SJCRH30 (cell line): ENCODE measurements around the gene CYTH4. TPM values are rescaled to one million over a fixed set of nuclear protein-coding genes. Genes with fewer than 3 reads are reported as not detected.

Experiments
- DNase-seq, 2 experiments: peaks; one replicate each; pipeline ENCODE4 v3.0.0-alpha.2; 2015 to 2020
- H3K27ac ChIP-seq: fragments of 250-450 bp; sonication (Bioruptor Pico); 2 replicates; pipeline ENCODE4 v1.5.1; 2020; ENCODE audit warnings: mild to moderate bottlenecking, moderate library complexity
- H3K27me3 ChIP-seq: fragments of 250-450 bp; sonication (Bioruptor Pico); 2 replicates; pipeline ENCODE4 v1.5.1; 2020; ENCODE audit warnings: mild to moderate bottlenecking, moderate library complexity
- H3K36me3 ChIP-seq: fragments of 250-450 bp; sonication (Bioruptor Pico); 2 replicates; pipeline ENCODE4 v1.5.1; 2020; ENCODE audit warnings: mild to moderate bottlenecking, moderate library complexity
- H3K4me1 ChIP-seq: fragments of 250-450 bp; sonication (Bioruptor Pico); 2 replicates; pipeline ENCODE4 v1.5.1; 2020; ENCODE audit warnings: mild to moderate bottlenecking, moderate library complexity
- H3K4me3 ChIP-seq: fragments of 250-450 bp; sonication (Bioruptor Pico); 2 replicates; pipeline ENCODE4 v1.5.1; 2020; ENCODE audit warnings: mild to moderate bottlenecking, moderate library complexity
- H3K9me3 ChIP-seq: fragments of 250-450 bp; sonication (Bioruptor Pico); replicated peaks from 2 replicates; pipeline ENCODE4 v1.5.1; 2020; ENCODE audit warnings: mild to moderate bottlenecking, moderate library complexity
- total RNA-seq: library from RNA; depleted of rRNA; stranded (reverse); fragments of >200 nt; shearing (Covaris generic); gene quantifications from 2 replicates; pipeline ENCODE4 v1.2.3, GENCODE V29; 2014

CYTH4 gene
- total RNA-seq, 1 experiment from 2014 or later = not detected

- DNase-seq = no peak
- Histone ChIP-seq H3K36me3 (no peaks in the 10 kb centered on the region), H3K27me3 (peaks cover 14% of the 10 kb centered on the region; the same call in 1 of the 2 replicates), H3K27ac (no peak overlapping the region), H3K4me1 (no peaks in the 10 kb centered on the region), H3K9me3 (no peaks in the 10 kb centered on the region), H3K4me3 (no peak overlapping the region)
These were observed 56.4 kb downstream of the CYTH4 start for GRCh38 chr22:37338539-37339246.

GRCh38 chr22:37340331-37341262 lies 58.3 kb downstream of the CYTH4 start:
- DNase-seq = no peak
- no peak overlapping the region for H3K27ac ChIP-seq
- no peak overlapping the region for H3K4me3 ChIP-seq
- H3K9me3 ChIP-seq = no peaks in the 10 kb centered on the region
- peaks cover 14% of the 10 kb centered on the region; the same call in 1 of the 2 replicates for H3K27me3 ChIP-seq
- 0 out of 2 replicates have a peak, but pooled peaks cover under 1% of the 10 kb centered on the region for H3K4me1 ChIP-seq
- no peaks in the 10 kb centered on the region for H3K36me3 ChIP-seq

- Histone ChIP-seq H3K4me1 (peaks cover 9% of the 10 kb centered on the region), H3K27me3 (peaks cover 14% of the 10 kb centered on the region; the same call in 1 of the 2 replicates), H3K36me3 (no peaks in the 10 kb centered on the region), H3K4me3 (no peak overlapping the region), H3K27ac (no peak overlapping the region), H3K9me3 (no peaks in the 10 kb centered on the region)
- no peak for DNase-seq
These were observed 59.8 kb downstream of the CYTH4 start for GRCh38 chr22:37342065-37342464.

GRCh38 chr22:37343348-37343747 lies 61.0 kb downstream of the CYTH4 start:
- peaks cover 9% of the 10 kb centered on the region for H3K4me1 ChIP-seq
- peaks cover 14% of the 10 kb centered on the region; the same call in 1 of the 2 replicates for H3K27me3 ChIP-seq
- no peak overlapping the region for H3K4me3 ChIP-seq
- no peaks in the 10 kb centered on the region for H3K9me3 ChIP-seq
- H3K27ac ChIP-seq = no peak overlapping the region
- H3K36me3 ChIP-seq = no peaks in the 10 kb centered on the region
- DNase-seq = no peak

GRCh38 chr22:37343863-37344734 lies 61.8 kb downstream of the CYTH4 start:
- Histone ChIP-seq H3K27ac (no peak overlapping the region), H3K4me3 (no peak overlapping the region), H3K9me3 (no peaks in the 10 kb centered on the region), H3K36me3 (no peaks in the 10 kb centered on the region), H3K27me3 (peaks cover 14% of the 10 kb centered on the region; the same call in 1 of the 2 replicates), H3K4me1 (peaks cover 9% of the 10 kb centered on the region)
- DNase-seq = no peak

- H3K27me3 ChIP-seq = 0 out of 2 replicates have a peak, but pooled peaks cover 11% of the 10 kb centered on the region
- no peak for DNase-seq
- no peak overlapping the region for H3K27ac ChIP-seq
- H3K9me3 ChIP-seq = no peaks in the 10 kb centered on the region
- H3K36me3 ChIP-seq = no peaks in the 10 kb centered on the region
- no peak overlapping the region for H3K4me3 ChIP-seq
- peaks cover 9% of the 10 kb centered on the region for H3K4me1 ChIP-seq
These were observed 62.6 kb downstream of the CYTH4 start for GRCh38 chr22:37344735-37345449.

GRCh38 chr22:37345863-37346504 lies 63.7 kb downstream of the CYTH4 start:
- DNase-seq = peak; percentile 24 to 33
- no peaks in the 10 kb centered on the region for H3K9me3 ChIP-seq
- peaks cover 9% of the 10 kb centered on the region for H3K4me1 ChIP-seq
- H3K27me3 ChIP-seq = peaks cover 13% of the 10 kb centered on the region; the same call in 1 of the 2 replicates
- no peak overlapping the region for H3K4me3 ChIP-seq
- no peak overlapping the region for H3K27ac ChIP-seq
- no peaks in the 10 kb centered on the region for H3K36me3 ChIP-seq

- Histone ChIP-seq H3K4me1 (peaks cover 9% of the 10 kb centered on the region), H3K9me3 (no peaks in the 10 kb centered on the region), H3K27me3 (peaks cover 13% of the 10 kb centered on the region; the same call in 1 of the 2 replicates), H3K27ac (no peak overlapping the region), H3K36me3 (no peaks in the 10 kb centered on the region), H3K4me3 (no peak overlapping the region)
- peak in 1 of 2 experiments; percentile 20 for DNase-seq
These were observed 64.2 kb downstream of the CYTH4 start for GRCh38 chr22:37346505-37346895.

GRCh38 chr22:37349043-37349814 lies 66.9 kb downstream of the CYTH4 start:
- Histone ChIP-seq H3K4me1 (peaks cover 9% of the 10 kb centered on the region), H3K36me3 (no peaks in the 10 kb centered on the region), H3K9me3 (no peaks in the 10 kb centered on the region), H3K27ac (no peak overlapping the region), H3K4me3 (no peak overlapping the region), H3K27me3 (peaks cover 4% of the 10 kb centered on the region; the same call in 1 of the 2 replicates)
- no peak for DNase-seq

GRCh38 chr22:37351232-37351631 lies 68.9 kb downstream of the CYTH4 start:
- peaks cover 3% of the 10 kb centered on the region; the same call in 1 of the 2 replicates for H3K4me1 ChIP-seq
- no peak for DNase-seq
- no peaks in the 10 kb centered on the region for H3K36me3 ChIP-seq
- no peaks in the 10 kb centered on the region for H3K9me3 ChIP-seq
- H3K4me3 ChIP-seq = no peak overlapping the region
- no peak overlapping the region for H3K27ac ChIP-seq
- H3K27me3 ChIP-seq = peaks cover 10% of the 10 kb centered on the region; the same call in 1 of the 2 replicates

GRCh38 chr22:37352481-37352880 lies 70.2 kb downstream of the CYTH4 start:
- H3K9me3 ChIP-seq = no peaks in the 10 kb centered on the region
- DNase-seq = no peak
- peaks cover 10% of the 10 kb centered on the region; the same call in 1 of the 2 replicates for H3K27me3 ChIP-seq
- H3K36me3 ChIP-seq = no peaks in the 10 kb centered on the region
- no peaks in the 10 kb centered on the region for H3K4me1 ChIP-seq
- H3K27ac ChIP-seq = no peak overlapping the region
- no peak overlapping the region for H3K4me3 ChIP-seq

- no peak for DNase-seq
- no peaks in the 10 kb centered on the region for H3K9me3 ChIP-seq
- no peak overlapping the region for H3K27ac ChIP-seq
- no peaks in the 10 kb centered on the region for H3K36me3 ChIP-seq
- no peaks in the 10 kb centered on the region for H3K4me1 ChIP-seq
- H3K27me3 ChIP-seq = peaks cover 10% of the 10 kb centered on the region; the same call in 1 of the 2 replicates
- H3K4me3 ChIP-seq = no peak overlapping the region
These were observed 71.5 kb downstream of the CYTH4 start for GRCh38 chr22:37353839-37354238.

- DNase-seq = no peak
- H3K4me3 ChIP-seq = no peak overlapping the region
- H3K9me3 ChIP-seq = no peaks in the 10 kb centered on the region
- H3K27me3 ChIP-seq = peaks cover 10% of the 10 kb centered on the region; the same call in 1 of the 2 replicates
- H3K27ac ChIP-seq = no peak overlapping the region
- H3K36me3 ChIP-seq = no peaks in the 10 kb centered on the region
- H3K4me1 ChIP-seq = no peaks in the 10 kb centered on the region
These were observed 72.0 kb downstream of the CYTH4 start for GRCh38 chr22:37354261-37354660.
